Measurements from ENCODE around the gene FAM89A.

GRCh38 chr1:231020816-231021215 lies 19.2 kb downstream of the FAM89A start:
- TF ChIP-seq CTCF (IDR thresholded peaks at IDR 0.05) (no peak), POLR2A (IDR thresholded peaks at IDR 0.05) (no peak)
